Measurements from ENCODE around the gene BCL2L1.

The BCL2L1 gene

GRCh38 chr20:31691646-31692275, 30.9 kb downstream of the BCL2L1 start:
- no peak for DNase-seq

GRCh38 chr20:31690124-31690666, 32.5 kb downstream of the BCL2L1 start:
- DNase-seq = no peak

GRCh38 chr20:31689141-31689540, 33.5 kb downstream of the BCL2L1 start:
- no peak for DNase-seq

- DNase-seq = no peak
Measured at GRCh38 chr20:31687777-31688176, 34.9 kb downstream of the BCL2L1 start.

GRCh38 chr20:31685853-31686643, 36.6 kb downstream of the BCL2L1 start:
- DNase-seq = no peak

GRCh38 chr20:31684153-31685015, 38.3 kb downstream of the BCL2L1 start:
- DNase-seq = no peak

- no peak for DNase-seq
Measured at GRCh38 chr20:31682927-31683326, 39.7 kb downstream of the BCL2L1 start.

- DNase-seq = no peak
Measured at GRCh38 chr20:31682352-31682751, 40.3 kb downstream of the BCL2L1 start.

- no peak for DNase-seq
Measured at GRCh38 chr20:31681769-31682168, 40.9 kb downstream of the BCL2L1 start.

GRCh38 chr20:31681128-31681727, 41.4 kb downstream of the BCL2L1 start:
- DNase-seq = no peak

GRCh38 chr20:31680286-31681127, 42.2 kb downstream of the BCL2L1 start:
- no peak for DNase-seq

GRCh38 chr20:31679357-31680285, 43.0 kb downstream of the BCL2L1 start:
- no peak for DNase-seq

GRCh38 chr20:31678389-31679356, 44.0 kb downstream of the BCL2L1 start:
- no peak for DNase-seq

- no peak for DNase-seq
Measured at GRCh38 chr20:31677553-31678260, 45.0 kb downstream of the BCL2L1 start.

- no peak for DNase-seq
Measured at GRCh38 chr20:31676609-31676989, 46.1 kb downstream of the BCL2L1 start.

- DNase-seq = no peak
Measured at GRCh38 chr20:31675828-31676608, 46.6 kb downstream of the BCL2L1 start.

- DNase-seq = no peak
Measured at GRCh38 chr20:31674895-31675827, 47.5 kb downstream of the BCL2L1 start.
